HEK293 (cell line): ENCODE measurements around the gene MMP24OS.

ENCODE experiments used
- CTCF ChIA-PET: fragments of 350-600 bp; formaldehyde crosslinking; extraction: SDS; loops from one replicate; lab custom pipeline; 2021; ENCODE audit warnings: antibody characterized with exemption; lab: Yijun Ruan, JAX
- POLR2A ChIA-PET: fragments of 300-600 bp; formaldehyde crosslinking; extraction: SDS; loops from one replicate; lab custom pipeline; 2020; ENCODE audit warnings: antibody characterized with exemption, inconsistent platforms; lab: Yijun Ruan, JAX
- H3K27ac ChIP-seq: fragments of 200-500 bp; sonication (Bioruptor generic); 2 replicates; pipeline ENCODE4 v1.5.1; 2014; ENCODE audit warnings: low read depth, low read length, control low read depth, inconsistent platforms; ENCODE audit errors: extremely low read depth
- H3K36me3 ChIP-seq, 2 experiments: fragments of 200-500 bp in 1 of 2; sonication (Bioruptor generic) in 1 of 2; 1 replicate in 1 of 2; 2 replicates in 1 of 2; pipeline ENCODE4 v1.5.1; 2014 to 2017; ENCODE audit warnings: inconsistent platforms in 2 of 2, low read length in 2 of 2; ENCODE audit not compliant: control insufficient read depth in 2 of 2, insufficient read depth in 1 of 2
- H3K4me1 ChIP-seq: fragments of 200-500 bp; sonication (Bioruptor generic); 2 replicates; pipeline ENCODE4 v1.5.1; 2014; ENCODE audit warnings: mild to moderate bottlenecking, low read length, inconsistent platforms; ENCODE audit not compliant: control insufficient read depth, insufficient read depth
- H3K4me3 ChIP-seq: 2 replicates; pipeline ENCODE4 v1.5.1; 2011; ENCODE audit warnings: low read depth, mild to moderate bottlenecking, control low read depth, low read length, moderate library complexity
- H3K9me3 ChIP-seq: fragments of 200-500 bp; sonication (Bioruptor generic); 2 replicates; pipeline ENCODE4 v1.5.1; 2014; ENCODE audit warnings: low read depth, low read length, inconsistent platforms; ENCODE audit not compliant: control insufficient read depth, insufficient read depth
- BCL11B ChIP-seq: fragments of 450-650 bp; formaldehyde crosslinking; IDR thresholded peaks from 2 replicates; pipeline ENCODE4 v1.5.1; 2016; ENCODE audit warnings: low read depth, missing biosample characterization, missing genetic modification characterization
- EGR2 ChIP-seq: fragments of 450-650 bp; formaldehyde crosslinking; IDR thresholded peaks from 2 replicates; pipeline ENCODE4 v1.5.1; 2016; ENCODE audit warnings: low read depth, missing biosample characterization, missing genetic modification characterization
- FEZF1 ChIP-seq: fragments of 450-650 bp; formaldehyde crosslinking; IDR thresholded peaks from 2 replicates; pipeline ENCODE4 v1.5.1; 2016; ENCODE audit warnings: missing biosample characterization, missing genetic modification characterization
- SCRT1 ChIP-seq: fragments of 450-650 bp; formaldehyde crosslinking; IDR thresholded peaks from 2 replicates; pipeline ENCODE4 v1.5.1; 2016; ENCODE audit warnings: missing biosample characterization, missing genetic modification characterization, borderline replicate concordance
- ZBTB17 ChIP-seq: fragments of 450-650 bp; formaldehyde crosslinking; IDR thresholded peaks from 2 replicates; pipeline ENCODE4 v1.5.1; 2016; ENCODE audit warnings: missing biosample characterization, missing genetic modification characterization
- ZBTB48 ChIP-seq: fragments of 450-650 bp; formaldehyde crosslinking; IDR thresholded peaks from 2 replicates; pipeline ENCODE4 v1.5.1; 2016; ENCODE audit warnings: missing biosample characterization, missing genetic modification characterization
- ZNF114 ChIP-seq: fragments of 450-650 bp; formaldehyde crosslinking; IDR thresholded peaks from 2 replicates; pipeline ENCODE4 v1.5.0; 2017; ENCODE audit warnings: missing biosample characterization, missing genetic modification characterization
- ZNF121 ChIP-seq: fragments of 450-650 bp; formaldehyde crosslinking; IDR thresholded peaks from 2 replicates; pipeline ENCODE4 v1.5.1; 2016; ENCODE audit warnings: missing biosample characterization, missing genetic modification characterization
- ZNF248 ChIP-seq: fragments of 450-650 bp; formaldehyde crosslinking; IDR thresholded peaks from 2 replicates; pipeline ENCODE4 v1.5.1; 2017; ENCODE audit warnings: missing biosample characterization, missing genetic modification characterization
- ZNF266 ChIP-seq: fragments of 450-650 bp; formaldehyde crosslinking; IDR thresholded peaks from 2 replicates; pipeline ENCODE4 v1.5.1; 2016; ENCODE audit warnings: missing biosample characterization, missing genetic modification characterization, low read depth
- ZNF274 ChIP-seq, 2 experiments: fragments of 200-500 bp in 1 of 2; fragments of 450-650 bp in 1 of 2; sonication (Bioruptor generic) in 1 of 2; formaldehyde crosslinking in 1 of 2; IDR thresholded peaks; 2 replicates each; pipeline versions ENCODE4 v1.5.1 to v1.6.1; 2014 to 2016; ENCODE audit warnings: borderline replicate concordance in 1 of 2, inconsistent platforms in 1 of 2, low read length in 1 of 2, missing biosample characterization in 1 of 2, missing genetic modification characterization in 1 of 2
- ZNF391 ChIP-seq: fragments of 450-650 bp; formaldehyde crosslinking; IDR thresholded peaks from 2 replicates; pipeline ENCODE4 v1.5.1; 2016; ENCODE audit warnings: low read depth, missing biosample characterization, missing genetic modification characterization, borderline replicate concordance
- ZNF433 ChIP-seq: fragments of 450-650 bp; formaldehyde crosslinking; IDR thresholded peaks from 2 replicates; pipeline ENCODE4 v1.5.1; 2016; ENCODE audit warnings: missing biosample characterization, missing genetic modification characterization, low read depth
- ZNF518A ChIP-seq: fragments of 450-650 bp; formaldehyde crosslinking; conservative IDR thresholded peaks from 2 replicates; pipeline ENCODE4 v1.5.1; 2016; ENCODE audit warnings: low read depth, missing biosample characterization, missing genetic modification characterization
- ZNF521 ChIP-seq: fragments of 450-650 bp; formaldehyde crosslinking; IDR thresholded peaks from 2 replicates; pipeline ENCODE4 v1.5.1; 2017; ENCODE audit warnings: missing biosample characterization, mild to moderate bottlenecking, missing genetic modification characterization
- ZNF558 ChIP-seq: fragments of 450-650 bp; formaldehyde crosslinking; IDR thresholded peaks from 2 replicates; pipeline ENCODE4 v1.5.1; 2016; ENCODE audit warnings: missing biosample characterization, missing genetic modification characterization
- ZNF571 ChIP-seq: fragments of 450-650 bp; formaldehyde crosslinking; IDR thresholded peaks from 2 replicates; pipeline ENCODE4 v1.5.0; 2017; ENCODE audit warnings: missing biosample characterization, missing genetic modification characterization
- ZNF600 ChIP-seq: fragments of 450-650 bp; formaldehyde crosslinking; IDR thresholded peaks from 2 replicates; pipeline ENCODE4 v1.5.1; 2016; ENCODE audit warnings: missing biosample characterization, missing genetic modification characterization
- ZNF660 ChIP-seq: fragments of 450-650 bp; IDR thresholded peaks from 2 replicates; pipeline ENCODE4 v1.5.1; 2018; ENCODE audit warnings: missing biosample characterization, mild to moderate bottlenecking, missing genetic modification characterization
- ZNF747 ChIP-seq: fragments of 450-650 bp; formaldehyde crosslinking; IDR thresholded peaks from 2 replicates; pipeline ENCODE4 v1.5.1; 2016; ENCODE audit warnings: missing biosample characterization, missing genetic modification characterization
- ZNF76 ChIP-seq: fragments of 450-650 bp; formaldehyde crosslinking; IDR thresholded peaks from 2 replicates; pipeline ENCODE4; 2016; ENCODE audit warnings: low read depth, missing biosample characterization, missing genetic modification characterization, borderline replicate concordance

Gene MMP24OS

DNA sequence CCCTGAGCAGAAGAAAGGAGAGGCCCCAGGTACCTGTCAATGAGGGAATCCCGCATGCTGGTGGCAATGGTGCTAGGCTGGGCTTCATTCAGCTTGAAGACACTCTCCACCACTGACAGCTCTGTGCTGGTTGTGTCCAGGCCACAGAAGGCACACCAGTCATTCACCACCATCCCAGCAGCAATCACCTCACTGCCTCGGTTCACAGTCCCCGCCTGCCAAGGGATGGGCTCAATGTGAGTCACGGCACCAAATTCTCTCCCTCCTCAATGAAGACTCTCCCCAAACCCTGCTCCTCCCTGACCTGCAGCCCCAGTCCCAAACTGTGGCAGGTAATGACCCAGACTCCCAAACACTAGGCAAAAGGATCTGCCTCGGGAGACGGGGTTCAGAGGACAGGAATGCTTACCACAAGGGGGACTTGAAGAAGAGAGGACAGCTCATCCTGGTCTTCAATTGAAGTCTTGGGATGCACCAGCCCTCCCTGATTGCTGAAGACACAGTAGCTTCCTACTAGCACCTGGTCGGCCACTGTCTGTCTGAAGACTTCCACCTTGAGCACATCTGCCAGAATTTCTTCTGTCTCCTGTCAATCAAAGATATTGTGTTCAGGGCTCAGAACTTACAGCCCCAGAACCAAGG is 1.7 kb upstream of the MMP24OS start:
- H3K36me3 ChIP-seq = peaks cover 18 to 70% of the 10 kb centered on the region in 2 experiments; a peak in 2 of 3 replicates
- no peak for TF ChIP-seq ZNF114
- no peak for TF ChIP-seq ZNF660 (tag by site-specific recombination)
- peak; percentile 43; the same call in 1 of the 2 replicates for TF ChIP-seq ZNF600 (tag by site-specific recombination)

GRCh38 chr20:35279040-35279439 is 1.1 kb upstream of the MMP24OS start:
- no peak overlapping the region; the same call in 1 of the 2 replicates for H3K27ac ChIP-seq
- CTCF ChIA-PET = interaction anchor here (0.5 kb wide), 1 partner anchor 142 kb away, joined by 3 read pairs; no protein-coding TSS in a partner anchor
- TF ChIP-seq ZNF266 = no peak
- no peak for TF ChIP-seq ZNF558 (tag by site-specific recombination)
- no peak for TF ChIP-seq FEZF1 (tag by site-specific recombination)
- TF ChIP-seq ZBTB17 = 0 out of 2 replicates have a peak, but pooled peaks have one; percentile 33
- TF ChIP-seq SCRT1 (tag by site-specific recombination) = no peak
- no peaks in the 10 kb centered on the region for H3K4me1 ChIP-seq
- POLR2A ChIA-PET = interaction anchor here (0.6 to 1.8 kb wide), 3 partner anchors 27 to 283 kb away, joined by 3 to 5 read pairs (median 3); partner anchors contain the start of gene CEP250
- no peaks in the 10 kb centered on the region for H3K9me3 ChIP-seq
- no peak overlapping the region for H3K4me3 ChIP-seq
- peaks cover 18 to 70% of the 10 kb centered on the region in 2 experiments; a peak in 2 of 3 replicates for H3K36me3 ChIP-seq

More for the DNA sequence above, 1.7 kb upstream of the MMP24OS start:
- ChIA-PET POLR2A (interaction anchor here (1.8 kb wide), 1 partner anchor 27 kb away, joined by 5 read pairs; no protein-coding TSS in a partner anchor), CTCF (interaction anchor here (0.7 to 1.2 kb wide), 2 partner anchors 168 to 1494 kb away, joined by 4 read pairs; no protein-coding TSS in a partner anchor)
- Histone ChIP-seq H3K4me3 (no peak overlapping the region), H3K9me3 (no peaks in the 10 kb centered on the region), H3K27ac (no peak overlapping the region), H3K4me1 (no peaks in the 10 kb centered on the region)

- Histone ChIP-seq H3K9me3 (no peaks in the 10 kb centered on the region), H3K4me3 (peak overlapping the region; percentile 71)
- ChIA-PET CTCF (interaction anchor here (1.1 to 1.5 kb wide), 4 partner anchors 8 to 27 kb away, joined by 5 to 7 read pairs (median 5); no protein-coding TSS in a partner anchor), POLR2A (interaction anchor here (0.7 to 1.6 kb wide), 6 partner anchors 10 to 761 kb away, joined by 3 to 10 read pairs (median 4); partner anchors contain the start of genes ACSS2 and DYNLRB1)
- TF ChIP-seq EGR2 (tag by site-specific recombination) (0 out of 2 replicates have a peak, but pooled peaks have one; percentile 12), ZNF76 (tag by site-specific recombination) (0 out of 2 replicates have a peak, but pooled peaks have one; percentile 12), BCL11B (no peak)
- TF ChIP-seq, all 188 proteins: peak for 2
- Histone ChIP-seq H3K36me3 (peaks cover 12 to 57% of the 10 kb centered on the region in 2 experiments; a peak in 2 of 3 replicates), H3K4me1 (no peaks in the 10 kb centered on the region), H3K27ac (peak overlapping the region; percentile 52; the same call in 1 of the 2 replicates)
Observed at GRCh38 chr20:35277127-35277526, 795 bp downstream of the MMP24OS start.

- POLR2A ChIA-PET = interaction anchor here (0.6 kb wide), 1 partner anchor 400 kb away, joined by 3 read pairs; the partner anchor contains the start of gene ACSS2
- no peaks in the 10 kb centered on the region for H3K9me3 ChIP-seq
- H3K27ac ChIP-seq = no peak overlapping the region
- CTCF ChIA-PET = interaction anchor here (1.1 to 1.5 kb wide), 2 partner anchors 28 to 31 kb away, joined by 3 to 5 read pairs; no protein-coding TSS in a partner anchor
- peaks cover 9 to 51% of the 10 kb centered on the region in 2 experiments; a peak in 2 of 3 replicates for H3K36me3 ChIP-seq
- no peaks in the 10 kb centered on the region for H3K4me1 ChIP-seq
- H3K4me3 ChIP-seq = no peak overlapping the region
- TF ChIP-seq ZNF274 (IDR thresholded peaks at IDR 0.05; ENCODE audit: low read length) (no peak), ZNF274 (tag by site-specific recombination; IDR thresholded peaks at IDR 0.05; ENCODE audit: borderline replicate concordance) (no peak), ZNF114 (no peak), ZNF521 (no peak), ZNF248 (no peak), ZNF571 (tag by site-specific recombination) (no peak), ZNF121 (tag by site-specific recombination) (no peak), ZBTB48 (tag by site-specific recombination) (no peak), ZNF518A (no peak), ZNF391 (no peak), ZNF747 (tag by site-specific recombination) (no peak), ZNF433 (tag by site-specific recombination) (no peak)
Observed at GRCh38 chr20:35276408-35276807, 1.5 kb downstream of the MMP24OS start.
